ENCODE measurements around the gene FKBP7. TPM values are rescaled to one million over a fixed set of nuclear protein-coding genes. Genes with fewer than 3 reads are reported as not detected.
"Not testable (repeated sequence)": the region's sequence is repeated elsewhere in the genome, so short reads cannot be mapped to it uniquely, and the experiment has no call there.

The FKBP7 gene
- total RNA-seq, 1 experiment from 2014 or later = 49.4 TPM

DNA sequence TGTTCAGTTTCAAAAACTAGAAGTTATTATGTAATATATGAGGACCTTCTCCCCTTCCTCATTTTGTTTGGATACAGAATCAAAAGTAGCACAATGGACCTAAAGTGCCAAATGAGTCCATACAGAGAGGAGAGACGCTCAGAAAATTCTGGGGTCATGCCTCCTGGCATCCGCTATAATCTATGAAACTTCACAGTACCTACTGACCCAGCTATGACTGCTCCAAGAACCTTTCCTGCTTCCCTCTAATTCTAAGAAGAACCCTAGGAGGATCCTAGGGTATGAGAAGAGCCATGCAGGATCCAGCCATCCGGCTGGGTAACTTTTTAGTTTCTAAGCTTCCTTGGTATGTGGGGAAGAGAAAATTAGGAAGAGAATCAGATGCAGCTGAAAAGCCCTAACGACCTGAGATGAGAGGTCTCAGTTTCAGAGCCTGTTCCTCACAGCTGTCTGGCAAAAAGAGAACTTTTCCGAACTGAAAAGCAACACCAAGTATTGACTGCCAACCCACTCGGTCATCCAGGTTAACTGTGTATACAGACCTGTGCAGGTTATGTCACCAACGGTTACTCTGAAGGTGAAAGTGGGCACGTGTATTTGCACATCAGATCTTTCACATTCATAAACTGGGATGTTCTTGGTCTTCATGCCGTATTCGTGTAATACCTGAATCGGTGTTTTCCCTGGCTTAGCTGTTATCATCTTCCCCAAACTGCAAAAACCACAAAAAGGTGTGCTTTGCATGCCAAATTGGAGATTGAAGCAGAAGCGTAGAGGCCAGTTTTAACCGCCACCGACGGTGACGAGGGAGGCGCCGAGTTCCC lies 28.5 kb downstream of the FKBP7 start:
- no peak for DNase-seq (ENCODE audit: low read depth)

DNA sequence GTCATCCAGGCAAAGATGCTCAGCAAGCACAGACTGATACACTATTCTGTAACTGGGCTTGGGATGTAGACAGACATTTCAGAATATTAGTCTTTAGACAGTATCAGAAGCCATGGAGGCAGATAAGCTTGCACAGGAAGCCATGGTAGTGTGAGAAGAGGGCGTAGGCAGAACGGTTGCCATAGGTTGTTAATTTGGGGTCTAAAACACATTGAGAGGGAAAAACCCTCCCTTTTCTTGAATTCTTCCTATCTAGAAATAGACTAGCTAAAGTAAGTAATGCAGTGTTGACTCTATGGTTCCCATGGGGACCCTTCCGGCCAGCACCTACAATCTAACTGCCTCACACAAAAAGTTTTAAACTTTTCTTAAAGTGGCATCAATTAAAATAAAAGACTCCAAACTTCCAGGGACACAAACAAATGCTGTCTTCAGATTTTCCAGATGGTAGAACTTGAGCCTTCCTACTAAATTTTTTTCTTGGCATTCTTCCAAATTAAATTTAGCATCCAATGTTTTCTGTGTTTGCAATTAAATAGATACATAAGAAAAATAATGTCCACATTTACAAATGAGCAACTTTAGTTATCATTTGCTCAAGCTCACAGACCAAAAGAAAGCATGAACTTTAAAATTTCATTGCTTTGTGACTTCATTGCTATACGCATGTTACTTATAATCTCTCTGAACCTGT lies 29.3 kb downstream of the FKBP7 start:
- no peak for DNase-seq (ENCODE audit: low read depth)

DNA sequence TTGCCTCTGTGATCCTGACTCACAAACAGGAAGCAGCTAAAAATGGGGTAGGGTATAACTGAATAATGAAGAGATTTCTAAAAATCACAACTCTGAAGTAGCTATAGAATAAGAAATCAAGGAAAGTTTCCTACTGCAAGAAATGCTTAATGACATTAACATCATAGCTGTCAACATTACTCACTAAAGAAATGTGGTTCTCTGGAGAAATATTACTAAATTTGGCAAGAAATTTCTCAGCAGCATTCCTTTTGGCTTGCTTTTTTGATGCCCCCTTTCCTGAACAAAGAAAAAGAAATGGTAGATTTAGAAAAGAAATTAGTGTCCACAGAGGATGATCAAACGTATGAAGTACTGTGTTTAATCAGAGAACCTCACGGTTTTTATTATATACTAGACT lies 37.0 kb downstream of the FKBP7 start:
- DNase-seq (ENCODE audit: low read depth) = no peak

DNA sequence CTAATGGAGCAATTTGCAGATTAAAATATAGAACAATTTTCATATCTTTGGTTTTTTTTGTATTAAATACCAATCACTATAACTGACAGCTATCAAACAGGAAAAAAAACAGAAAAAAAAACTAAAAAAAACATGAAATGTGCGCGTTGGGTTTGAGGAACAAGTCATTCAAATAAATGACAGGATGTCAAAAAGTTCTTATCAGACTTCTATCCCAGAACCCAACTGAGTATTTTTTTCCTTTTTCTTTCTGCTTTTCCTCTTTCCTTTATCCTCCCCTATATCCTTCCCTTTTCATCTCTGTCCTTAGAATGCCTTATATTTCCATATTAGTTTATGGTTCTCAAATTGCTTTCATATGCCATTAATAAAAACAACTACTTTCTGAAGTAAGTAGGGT lies 41.7 kb downstream of the FKBP7 start:
- DNase-seq (ENCODE audit: low read depth) = no peak

DNA sequence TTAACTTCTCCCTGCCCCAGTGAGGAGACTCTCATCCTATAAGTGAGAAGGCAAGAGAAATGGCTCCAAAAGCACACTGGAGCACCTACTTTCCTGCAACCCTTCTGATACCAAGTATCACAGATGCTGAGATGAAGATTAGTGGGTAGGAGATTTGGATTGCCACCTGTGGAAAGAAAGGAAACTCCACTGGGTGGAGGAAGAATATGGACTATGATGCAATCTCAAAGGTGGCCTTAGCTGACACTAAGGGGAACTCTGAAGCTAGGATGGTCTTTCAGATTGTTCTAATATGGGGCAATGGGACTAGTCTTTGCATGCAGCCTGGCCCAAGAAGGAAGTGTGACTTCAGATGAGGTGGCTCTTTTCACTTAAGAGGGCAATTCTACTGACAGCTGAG lies 49.1 kb downstream of the FKBP7 start:
- DNase-seq (ENCODE audit: low read depth) = no peak

DNA sequence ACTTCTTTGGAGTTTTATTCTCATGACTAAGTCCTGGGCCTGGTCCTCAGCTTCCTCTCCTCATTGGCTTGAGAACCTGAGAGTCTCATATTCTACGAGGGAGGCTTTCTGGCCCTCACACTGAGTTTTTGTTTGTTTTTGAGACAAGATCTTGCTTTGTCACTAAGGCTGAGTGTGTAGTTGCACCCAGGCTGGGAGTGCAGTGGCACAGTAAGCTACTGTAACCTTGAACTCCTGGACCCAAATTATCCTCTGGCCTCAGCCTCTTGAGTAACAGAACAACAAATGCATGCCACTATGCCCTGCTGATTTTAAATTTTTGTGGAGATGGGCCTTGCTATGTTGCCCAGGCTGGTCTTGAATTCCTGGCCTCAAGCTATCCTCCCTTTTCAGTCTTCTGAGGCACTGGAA lies 50.0 kb downstream of the FKBP7 start:
- no peak for DNase-seq (ENCODE audit: low read depth)

DNA sequence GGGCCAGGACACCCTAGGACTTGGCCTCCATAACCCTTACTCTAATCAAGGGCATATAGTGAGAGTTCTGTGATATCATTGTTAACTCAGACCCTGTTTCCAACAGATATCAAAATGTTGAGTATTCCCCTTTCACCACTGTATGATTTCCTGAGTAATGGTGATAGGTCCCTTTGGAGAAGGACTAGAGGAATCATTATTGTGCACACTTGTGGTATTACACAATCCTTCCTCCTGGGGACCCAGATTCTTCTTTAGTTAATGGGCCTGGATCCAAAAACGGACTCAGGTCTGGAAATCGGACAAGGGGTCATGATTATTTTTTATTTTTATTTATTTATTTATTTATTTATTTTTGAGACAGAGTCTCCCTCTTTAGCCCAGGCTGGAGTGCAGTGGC lies 50.9 kb downstream of the FKBP7 start:
- DNase-seq (ENCODE audit: low read depth) = no peak

DNA sequence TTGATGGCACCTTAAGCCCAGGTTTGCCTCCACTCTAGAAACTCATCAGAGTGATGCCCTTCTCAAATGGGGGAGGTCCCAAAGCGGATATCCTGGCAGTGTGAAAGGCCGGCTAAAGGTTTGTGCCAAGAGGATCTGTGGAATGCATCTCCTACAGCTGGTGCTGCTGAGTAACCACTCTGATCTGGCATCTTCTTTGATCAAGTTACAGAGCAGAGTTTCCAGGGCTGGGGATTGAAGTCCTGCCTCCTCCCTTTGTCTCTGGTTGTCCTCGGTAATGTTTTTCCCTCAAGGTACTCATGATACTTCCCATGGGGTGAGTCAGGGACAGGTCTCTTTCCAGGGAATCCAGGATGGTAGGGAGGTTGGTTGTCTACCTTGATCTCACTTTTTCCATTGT lies 52.0 kb downstream of the FKBP7 start:
- DNase-seq (ENCODE audit: low read depth) = peak; percentile 31

DNA sequence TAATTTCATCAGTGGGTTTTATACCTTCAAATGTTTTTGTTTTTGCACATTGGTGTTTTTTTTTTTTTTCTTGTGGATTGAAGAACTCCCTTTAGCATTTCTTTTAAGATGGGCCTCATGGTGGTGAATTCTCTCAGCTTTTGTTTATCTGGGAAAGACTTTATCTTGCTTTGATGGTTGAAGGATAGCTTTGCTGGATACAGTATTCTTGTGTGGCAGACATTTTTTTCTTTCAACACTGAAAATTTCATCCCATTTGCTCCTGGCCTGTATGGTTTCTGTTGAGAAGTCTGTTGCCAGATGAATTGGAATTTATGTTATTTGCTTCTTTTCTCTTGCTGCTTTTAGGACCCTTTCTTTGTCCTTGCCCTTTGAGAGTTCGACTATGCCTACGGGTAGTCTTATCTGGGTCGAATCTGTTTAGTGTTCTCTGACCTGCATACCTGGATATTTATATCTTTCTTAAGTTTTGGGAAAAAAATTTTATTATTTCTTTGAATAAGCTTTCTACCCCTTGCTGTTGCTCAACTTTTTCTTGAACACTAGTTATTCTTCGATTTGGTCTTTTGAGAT lies 53.1 kb downstream of the FKBP7 start:
- no peak for DNase-seq (ENCODE audit: low read depth)

DNA sequence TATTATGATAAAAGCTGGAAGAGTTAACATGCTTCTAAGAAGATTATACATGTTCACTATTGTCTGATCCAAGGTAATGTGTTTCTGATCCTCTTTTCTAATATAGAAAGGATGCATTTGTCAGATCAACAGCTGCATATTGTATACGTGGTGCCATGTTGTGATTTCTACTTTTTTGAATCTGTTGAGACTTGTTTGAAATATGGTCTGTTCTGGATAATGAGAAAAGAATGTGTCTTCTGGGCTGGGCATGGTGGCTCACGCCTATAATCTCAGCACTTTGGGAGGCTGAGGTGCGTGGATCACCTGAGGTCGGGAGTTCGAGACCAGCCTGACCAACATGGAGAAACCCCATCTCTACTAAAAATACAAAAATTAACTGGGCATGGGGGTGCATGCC lies 54.7 kb downstream of the FKBP7 start:
- not testable (repeated sequence) for DNase-seq (ENCODE audit: low read depth)

DNA sequence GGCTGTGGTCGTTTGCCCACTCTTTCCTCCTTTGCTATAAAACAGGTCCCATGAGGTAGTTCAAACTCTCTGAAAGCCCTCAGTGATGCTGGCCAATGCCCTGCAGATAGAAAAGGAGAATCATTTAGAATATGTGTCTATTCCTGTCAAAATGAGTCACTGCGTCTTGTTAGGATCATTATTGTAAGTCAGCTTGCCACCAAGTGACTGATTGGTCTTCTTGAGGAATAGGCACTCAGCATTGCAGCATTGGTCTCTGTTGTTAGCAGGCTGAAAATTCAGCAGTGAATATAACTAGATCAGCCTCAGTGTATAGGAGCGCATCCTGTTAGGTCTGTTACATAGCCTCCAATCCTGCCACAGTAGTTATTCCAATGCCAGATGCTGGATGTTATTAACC lies 56.3 kb downstream of the FKBP7 start:
- no peak for DNase-seq (ENCODE audit: low read depth)

DNA sequence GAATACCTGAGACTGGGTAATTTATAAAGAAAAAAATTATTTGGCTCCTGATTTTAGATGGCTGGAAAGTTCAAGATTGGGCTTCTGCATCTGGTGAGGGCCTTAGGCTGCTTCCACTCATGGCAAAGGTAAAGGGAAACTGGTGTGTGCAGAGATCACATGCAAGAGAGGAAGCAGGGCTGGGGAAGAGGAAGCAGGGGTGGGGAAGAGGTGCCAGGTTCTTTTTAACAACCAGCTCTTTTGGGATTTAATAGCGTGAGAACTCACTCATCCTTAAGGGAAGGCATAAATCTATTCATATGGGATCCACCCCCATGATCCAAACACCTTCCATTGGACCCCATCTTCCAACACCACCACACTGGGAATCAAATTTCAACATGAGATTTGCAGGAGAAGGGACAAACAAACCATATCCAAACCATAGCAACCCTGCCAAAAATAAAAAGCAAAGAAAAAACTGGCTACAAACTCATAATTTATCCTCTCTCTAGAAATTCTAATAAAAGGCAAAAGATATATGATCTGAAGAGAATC lies 57.9 kb downstream of the FKBP7 start:
- DNase-seq (ENCODE audit: low read depth) = no peak

DNA sequence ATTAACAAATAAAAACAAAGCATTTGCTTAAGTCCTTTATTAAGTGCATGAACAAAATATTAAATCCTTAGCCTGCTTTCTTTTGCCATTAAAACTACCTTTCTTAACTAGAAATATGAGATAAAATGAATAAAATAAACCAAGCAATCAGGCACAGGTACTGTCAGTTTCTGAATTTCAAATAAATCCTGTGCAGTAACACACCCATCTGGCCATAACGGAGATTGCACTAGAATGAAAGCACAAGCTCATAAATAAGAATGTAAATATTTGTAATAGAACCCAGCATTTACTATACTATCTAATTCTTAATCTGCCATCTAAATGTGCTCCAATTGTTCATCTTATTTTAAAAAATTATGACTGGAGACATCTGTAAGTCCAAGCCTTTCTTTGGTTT lies 59.3 kb downstream of the FKBP7 start:
- no peak for DNase-seq (ENCODE audit: low read depth)

DNA sequence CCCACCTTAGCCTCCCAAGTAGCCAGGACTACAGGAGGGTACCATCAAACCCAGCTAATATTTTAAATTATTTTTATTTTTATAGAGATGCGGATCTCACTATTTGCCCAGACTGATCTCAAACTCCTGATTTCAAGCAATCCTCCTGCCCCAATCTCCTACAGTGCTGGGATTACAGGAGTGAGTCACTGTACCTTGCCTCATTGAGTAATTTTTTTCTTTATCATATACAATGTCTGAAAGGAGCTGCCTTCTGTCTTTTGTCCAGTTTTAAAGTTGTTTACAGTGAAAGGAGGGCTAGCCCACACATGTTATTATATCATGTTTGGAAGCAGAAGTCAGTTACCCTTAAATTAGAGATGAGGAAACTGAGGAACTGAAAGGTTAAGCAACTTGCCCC lies 60.0 kb downstream of the FKBP7 start:
- no peak for DNase-seq (ENCODE audit: low read depth)

DNA sequence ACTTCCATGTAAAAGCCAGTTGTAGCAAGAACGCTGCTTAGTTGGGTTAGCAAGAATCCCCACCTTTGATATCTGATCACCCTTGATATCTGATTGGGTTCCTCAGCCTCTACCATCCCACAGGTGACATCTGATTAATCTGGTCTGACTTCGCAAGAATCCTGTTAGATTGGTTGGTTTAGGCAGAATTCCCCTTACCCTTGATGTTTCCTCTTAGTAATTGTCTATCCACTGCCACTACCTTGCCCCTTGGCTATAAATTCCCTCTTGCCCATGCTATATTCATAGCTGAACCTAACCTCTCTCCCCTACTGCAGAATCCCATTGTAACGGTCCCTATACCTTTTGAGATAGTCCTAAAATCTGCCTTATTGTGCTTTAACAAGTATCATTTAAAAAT lies 60.5 kb downstream of the FKBP7 start:
- DNase-seq (ENCODE audit: low read depth) = no peak

DNA sequence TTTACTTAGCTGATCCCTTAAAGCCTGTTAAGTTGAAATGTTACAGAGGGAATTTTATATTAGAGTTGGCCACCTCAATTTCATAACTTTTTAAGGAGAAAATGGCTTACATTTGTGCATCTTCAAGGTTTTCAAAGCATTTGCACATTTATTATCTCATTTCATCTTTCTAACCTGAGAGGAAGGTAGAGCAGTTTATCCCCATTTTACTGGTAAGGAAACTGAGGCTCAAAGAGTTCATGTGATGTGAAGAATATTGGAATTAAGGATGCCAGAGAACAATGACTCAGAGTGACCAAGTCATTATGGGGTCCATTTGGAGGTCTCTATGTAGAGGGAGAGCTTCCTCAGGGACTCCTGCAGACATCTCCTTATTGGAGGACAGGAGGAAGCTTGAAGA lies 62.4 kb downstream of the FKBP7 start:
- DNase-seq (ENCODE audit: low read depth) = no peak

DNA sequence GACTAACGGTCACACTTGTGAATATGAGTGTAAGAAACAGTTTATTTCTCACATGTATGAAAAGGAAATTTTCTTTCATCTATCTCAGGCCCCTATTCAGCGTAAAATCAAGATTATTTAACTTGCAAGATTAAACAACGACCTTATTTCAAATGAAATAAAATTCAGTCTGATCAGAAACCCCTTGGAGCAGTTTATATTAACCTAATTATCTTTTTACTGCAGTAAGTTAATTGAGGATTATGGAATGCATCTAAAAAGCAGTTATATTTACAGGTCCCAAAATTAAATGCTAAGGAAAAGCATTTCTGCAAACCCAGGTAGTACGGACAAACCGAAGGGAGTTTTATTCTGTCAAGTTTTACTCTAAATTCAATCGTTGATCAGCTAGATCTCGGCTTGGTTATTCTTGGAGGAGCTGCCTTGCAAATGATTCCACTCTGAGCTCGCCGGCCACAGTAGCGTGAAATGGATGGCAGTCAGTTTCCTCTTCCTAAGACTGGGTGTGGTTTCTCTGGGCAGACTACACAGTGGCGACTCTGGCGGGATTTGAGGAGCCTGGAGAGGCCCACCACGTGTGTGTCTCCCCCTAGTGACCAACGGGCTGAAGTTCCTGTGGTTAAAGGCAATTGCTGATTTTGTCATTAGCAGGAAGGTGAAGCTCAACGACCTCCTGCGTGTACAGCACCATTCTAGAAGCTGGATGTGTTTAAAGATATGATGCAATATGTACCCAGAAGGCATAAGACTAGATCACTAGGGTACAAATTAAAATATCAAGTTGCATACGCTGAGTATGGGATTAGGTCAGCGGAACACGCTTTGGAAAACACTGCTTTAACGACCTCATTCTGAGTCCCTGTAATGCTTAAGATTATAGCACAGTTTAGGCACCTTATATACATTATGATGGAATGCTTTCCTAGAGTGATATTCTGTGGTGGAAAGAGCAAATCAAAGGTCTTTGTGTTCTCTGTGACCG lies 63.8 kb downstream of the FKBP7 start:
- peak; percentile 94 for DNase-seq (ENCODE audit: low read depth)

Data from M059J (cell line).